IPS-15b (cell line): ENCODE measurements around the gene SPATA2L.

Experiments used
- H3K27me3 ChIP-seq: one replicate; pipeline ENCODE4 v1.6.1; 2013; ENCODE audit warnings: low read length; ENCODE audit not compliant: control insufficient read depth, insufficient read depth
- H3K36me3 ChIP-seq: one replicate; pipeline ENCODE4 v1.6.1; 2013; ENCODE audit warnings: low read length; ENCODE audit not compliant: control insufficient read depth, insufficient read depth
- H3K4me1 ChIP-seq: one replicate; pipeline ENCODE4 v1.6.1; 2013; ENCODE audit warnings: mild to moderate bottlenecking, low read length; ENCODE audit not compliant: control insufficient read depth, insufficient read depth
- H3K4me3 ChIP-seq: one replicate; pipeline ENCODE4 v1.5.1; 2013; ENCODE audit warnings: low read depth, low read length
- H3K9ac ChIP-seq: one replicate; pipeline ENCODE4 v1.6.1; 2013; ENCODE audit warnings: low read depth, mild to moderate bottlenecking, low read length
- H3K9me3 ChIP-seq: one replicate; pipeline ENCODE4 v1.6.1; 2013; ENCODE audit warnings: mild to moderate bottlenecking, low read length; ENCODE audit not compliant: control insufficient read depth, insufficient read depth

SPATA2L gene

DNA sequence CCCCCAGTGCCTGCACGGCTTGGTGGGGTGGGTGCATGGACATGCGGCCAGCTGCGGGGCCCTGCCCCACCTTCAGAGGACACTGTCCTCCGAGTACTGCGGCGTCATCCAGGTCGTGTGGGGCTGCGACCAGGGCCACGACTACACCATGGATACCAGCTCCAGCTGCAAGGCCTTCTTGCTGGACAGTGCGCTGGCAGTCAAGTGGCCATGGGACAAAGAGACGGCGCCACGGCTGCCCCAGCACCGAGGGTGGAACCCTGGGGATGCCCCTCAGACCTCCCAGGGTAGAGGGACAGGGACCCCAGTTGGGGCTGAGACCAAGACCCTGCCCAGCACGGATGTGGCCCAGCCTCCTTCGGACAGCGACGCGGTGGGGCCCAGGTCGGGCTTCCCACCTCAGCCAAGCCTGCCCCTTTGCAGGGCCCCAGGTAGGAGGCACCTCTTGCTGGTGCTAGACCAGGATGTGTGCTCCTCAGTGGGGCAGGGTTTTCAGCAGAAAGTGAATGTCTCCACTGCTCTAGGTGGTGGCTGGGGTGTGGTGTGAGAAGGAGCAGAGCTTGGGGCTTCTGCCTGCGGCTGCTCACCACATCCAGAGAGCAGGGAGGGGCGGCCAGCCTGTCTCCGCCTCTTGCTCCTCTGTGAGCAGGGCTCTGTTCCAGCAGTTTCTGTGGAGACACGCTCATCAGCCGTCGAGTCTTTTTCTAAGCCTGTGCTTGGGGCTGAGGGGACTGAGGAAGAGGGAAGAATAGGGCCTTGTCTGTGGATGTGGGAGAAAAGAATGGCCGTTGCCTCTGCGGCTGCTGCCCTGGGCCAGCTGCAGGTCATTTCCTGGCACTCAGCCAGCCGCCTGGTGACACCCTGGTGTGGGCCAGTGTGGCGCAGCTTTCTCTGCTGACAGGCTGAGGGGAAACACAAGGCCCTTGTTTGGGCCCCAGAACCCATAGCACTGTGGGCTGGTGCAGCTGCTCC, 22.1 kb upstream of the SPATA2L start:
- H3K4me3 ChIP-seq, result peak overlapping the region; percentile 81
- peaks cover 16% of the 10 kb centered on the region for H3K36me3 ChIP-seq
- peaks cover 2% of the 10 kb centered on the region for H3K4me1 ChIP-seq
- H3K9ac ChIP-seq, result no peak overlapping the region
- H3K9me3 ChIP-seq, result no peaks in the 10 kb centered on the region
- peaks cover 18% of the 10 kb centered on the region for H3K27me3 ChIP-seq

DNA sequence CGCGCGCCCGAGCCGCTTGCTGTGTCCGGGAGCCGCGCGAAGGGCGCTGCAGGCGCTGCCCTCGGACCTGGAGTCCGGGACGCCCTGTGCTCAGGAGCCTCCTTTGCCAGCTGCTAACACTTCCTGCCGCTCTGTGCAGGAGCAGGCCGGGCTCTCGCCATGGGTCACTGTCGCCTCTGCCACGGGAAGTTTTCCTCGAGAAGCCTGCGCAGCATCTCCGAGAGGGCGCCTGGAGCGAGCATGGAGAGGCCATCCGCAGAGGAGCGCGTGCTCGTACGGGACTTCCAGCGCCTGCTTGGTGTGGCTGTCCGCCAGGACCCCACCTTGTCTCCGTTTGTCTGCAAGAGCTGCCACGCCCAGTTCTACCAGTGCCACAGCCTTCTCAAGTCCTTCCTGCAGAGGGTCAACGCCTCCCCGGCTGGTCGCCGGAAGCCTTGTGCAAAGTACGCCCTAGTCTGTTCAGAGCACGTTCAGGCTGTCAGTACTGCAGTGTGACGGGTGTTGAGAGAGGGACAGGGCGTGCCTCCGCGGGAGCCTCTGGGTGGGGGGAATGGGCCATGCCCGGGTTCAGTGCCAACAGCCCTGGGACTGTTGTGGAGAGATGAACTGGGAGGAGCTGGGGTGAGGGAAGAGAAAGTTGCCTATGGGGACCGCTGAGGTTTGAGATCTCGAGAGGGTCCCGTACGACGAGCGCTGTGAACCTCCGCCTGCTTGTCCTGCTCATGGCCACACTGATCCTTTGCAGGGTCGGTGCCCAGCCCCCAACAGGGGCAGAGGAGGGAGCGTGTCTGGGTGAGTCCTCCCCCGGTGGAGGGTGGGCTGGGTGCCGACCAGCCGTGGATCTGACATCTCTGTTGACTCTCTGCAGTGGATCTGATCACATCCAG, 21.1 kb upstream of the SPATA2L start:
- peak overlapping the region; percentile 60 for H3K9ac ChIP-seq
- no peaks in the 10 kb centered on the region for H3K9me3 ChIP-seq
- peaks cover 20% of the 10 kb centered on the region for H3K27me3 ChIP-seq
- peak overlapping the region; percentile 81 for H3K4me3 ChIP-seq
- peaks cover 17% of the 10 kb centered on the region for H3K36me3 ChIP-seq
- H3K4me1 ChIP-seq, result peaks cover 2% of the 10 kb centered on the region

DNA sequence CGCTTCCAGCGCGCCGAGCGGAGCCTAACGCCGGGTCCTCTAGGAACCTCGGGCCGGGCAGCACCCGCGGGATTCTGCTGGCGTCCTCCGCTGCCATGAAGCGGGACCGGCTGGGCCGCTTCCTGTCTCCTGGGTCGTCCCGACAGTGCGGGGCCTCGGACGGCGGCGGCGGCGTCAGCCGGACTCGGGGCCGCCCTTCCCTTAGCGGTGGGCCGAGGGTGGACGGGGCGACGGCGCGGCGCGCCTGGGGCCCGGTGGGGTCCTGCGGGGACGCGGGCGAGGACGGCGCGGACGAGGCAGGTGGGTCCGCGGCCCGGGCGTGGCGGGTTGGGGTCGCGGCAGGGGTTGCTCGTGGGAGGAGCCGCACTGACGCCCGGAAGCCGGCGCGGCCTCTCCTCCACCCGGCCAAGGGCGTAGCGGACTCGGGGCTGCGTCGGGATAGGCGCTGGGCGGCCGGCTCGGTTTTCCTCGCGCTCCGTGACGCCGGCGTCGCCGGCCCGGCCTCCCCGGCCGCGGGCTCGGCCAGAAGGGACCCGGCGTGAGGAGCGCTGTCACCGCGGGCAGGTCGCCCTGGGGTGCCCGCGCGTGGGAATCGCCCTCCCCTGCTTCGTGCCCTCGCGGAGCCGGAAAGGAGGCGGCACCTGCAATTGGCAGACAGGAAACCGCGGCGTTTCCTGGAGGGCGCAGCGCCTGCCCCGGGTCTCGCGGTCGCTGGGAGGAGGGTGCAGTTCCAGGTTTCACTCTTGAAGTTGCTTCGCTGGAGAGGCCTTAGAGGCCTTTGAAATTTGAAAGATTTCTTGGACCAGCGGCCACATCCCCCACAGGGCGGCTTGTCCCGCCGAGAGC, 20.3 kb upstream of the SPATA2L start:
- H3K4me1 ChIP-seq, result peaks cover 2% of the 10 kb centered on the region
- H3K9ac ChIP-seq, result peak overlapping the region; percentile 60
- H3K36me3 ChIP-seq, result peaks cover 17% of the 10 kb centered on the region

DNA sequence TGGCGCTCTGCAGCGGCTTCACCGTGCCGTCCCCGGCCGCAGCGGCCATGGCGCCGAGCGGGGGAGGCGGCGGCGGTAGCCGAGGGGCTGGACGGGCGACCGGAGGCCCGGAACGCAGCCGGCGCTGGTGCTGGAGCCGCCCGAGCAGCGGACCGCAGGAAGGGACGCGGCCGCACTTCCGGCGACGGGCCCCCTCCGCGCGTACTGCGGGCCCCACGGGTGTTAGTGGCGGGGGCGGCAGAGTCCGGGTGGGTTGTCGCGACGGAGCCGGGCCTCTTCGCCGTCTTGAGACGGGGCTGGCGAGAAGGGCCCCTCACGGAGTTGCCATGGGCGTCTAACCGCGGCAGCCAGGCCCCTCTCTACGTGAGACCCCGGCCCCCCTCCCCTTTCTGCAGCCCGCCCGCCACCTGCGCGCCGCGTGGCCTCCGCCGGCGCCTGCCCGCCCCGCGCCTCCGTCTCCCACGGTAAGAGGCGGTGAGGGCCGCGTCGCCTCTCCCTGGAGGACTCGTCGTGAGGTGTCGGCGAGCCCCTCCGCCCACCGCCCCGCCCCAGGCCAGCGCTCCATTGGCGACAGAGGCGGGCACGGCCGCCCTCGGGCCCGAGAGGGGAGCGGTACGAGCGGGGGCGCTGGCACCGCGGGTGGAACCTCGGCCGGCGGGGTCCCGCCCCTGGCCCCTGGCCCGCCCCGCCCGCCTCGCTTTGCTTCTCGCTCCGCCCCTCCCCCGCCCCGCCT, 19.5 kb upstream of the SPATA2L start, which contains the start of the genes VPS9D1 and ZNF276:
Gene VPS9D1 (minus strand): TSS at position 86 of the 733 bp plus-strand sequence. CDS start 37 bp downstream, at position 49.
Gene ZNF276 (plus strand): TSS at position 725 of the 733 bp plus-strand sequence. CDS start 104 bp downstream, outside the sequence.
- Histone ChIP-seq H3K27me3 (peaks cover 20% of the 10 kb centered on the region), H3K4me1 (peaks cover 2% of the 10 kb centered on the region)

More for the DNA sequence above, 20.3 kb upstream of the SPATA2L start:
- H3K9me3 ChIP-seq, result no peaks in the 10 kb centered on the region
- H3K27me3 ChIP-seq, result peaks cover 20% of the 10 kb centered on the region
- H3K4me3 ChIP-seq, result peak overlapping the region; percentile 81

DNA sequence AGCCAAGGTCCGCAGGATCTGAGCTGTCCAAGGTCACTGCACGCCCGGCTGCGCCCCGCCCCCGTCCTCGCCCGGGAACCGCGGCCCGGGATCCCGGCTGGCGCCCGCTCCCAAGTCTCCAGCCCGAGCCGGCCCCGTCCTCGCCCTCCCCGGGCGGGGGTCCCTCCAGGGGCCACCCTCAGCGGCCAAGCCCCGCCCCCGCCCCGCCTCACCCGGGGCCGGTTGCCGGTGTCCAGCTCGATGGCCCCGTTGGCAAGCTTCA, 19.0 kb upstream of the SPATA2L start:
- Histone ChIP-seq H3K9ac (peak overlapping the region; percentile 54), H3K4me1 (peaks cover 2% of the 10 kb centered on the region), H3K9me3 (no peaks in the 10 kb centered on the region), H3K4me3 (peak overlapping the region; percentile 81), H3K27me3 (peaks cover 20% of the 10 kb centered on the region), H3K36me3 (peaks cover 17% of the 10 kb centered on the region)

More for the DNA sequence above, 19.5 kb upstream of the SPATA2L start, which contains the start of the genes VPS9D1 and ZNF276:
- peak within 1 kb of the TSS; percentile 81 for H3K4me3 ChIP-seq
- H3K9me3 ChIP-seq, result no peaks in the 10 kb centered on the region
- H3K9ac ChIP-seq, result peak within 1 kb of the TSS; percentile 60
- peaks cover 17% of the 10 kb centered on the region for H3K36me3 ChIP-seq

DNA sequence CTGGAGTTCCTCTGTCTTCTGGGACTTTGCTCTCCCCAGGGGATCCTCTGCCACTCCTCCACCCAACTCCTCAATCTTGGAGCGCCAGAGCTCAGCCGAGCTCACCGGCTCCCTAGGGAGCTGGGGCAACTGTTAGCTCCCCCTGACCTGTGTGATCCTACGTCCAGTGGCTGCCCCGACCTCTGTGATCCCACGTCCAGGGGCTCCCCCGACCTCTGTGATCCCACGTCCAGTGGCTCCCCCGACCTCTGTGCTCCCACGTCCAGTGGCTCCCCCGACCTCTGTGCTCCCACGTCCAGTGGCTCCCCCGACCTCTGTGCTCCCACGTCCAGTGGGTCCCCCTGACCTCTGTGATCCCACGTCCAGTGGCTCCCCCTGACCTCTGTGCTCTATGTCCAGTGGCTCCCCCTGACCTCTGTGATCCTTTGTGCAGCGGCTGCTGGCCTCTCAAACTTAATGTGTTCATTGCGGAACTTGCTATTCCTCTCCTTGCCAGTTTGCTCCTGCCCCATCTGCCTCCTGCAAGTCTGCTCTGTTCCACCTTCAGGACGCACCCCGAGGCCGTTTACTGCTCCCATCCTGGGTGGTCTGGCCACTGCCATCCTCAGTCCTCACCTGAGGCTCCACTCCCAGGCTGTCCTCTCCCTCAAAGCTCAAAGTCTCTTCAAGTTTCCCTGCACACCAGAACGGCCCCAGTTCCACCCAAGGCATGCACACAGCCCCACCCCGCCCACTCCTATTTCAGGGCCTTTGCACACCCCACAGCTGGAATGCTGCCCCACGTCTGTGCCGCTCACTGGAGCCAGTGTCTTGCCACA, 16.4 kb upstream of the SPATA2L start:
- Histone ChIP-seq H3K9me3 (no peaks in the 10 kb centered on the region), H3K36me3 (peaks cover 7% of the 10 kb centered on the region), H3K4me1 (peaks cover 2% of the 10 kb centered on the region), H3K27me3 (peaks cover 19% of the 10 kb centered on the region), H3K9ac (no peak overlapping the region), H3K4me3 (no peak overlapping the region)

DNA sequence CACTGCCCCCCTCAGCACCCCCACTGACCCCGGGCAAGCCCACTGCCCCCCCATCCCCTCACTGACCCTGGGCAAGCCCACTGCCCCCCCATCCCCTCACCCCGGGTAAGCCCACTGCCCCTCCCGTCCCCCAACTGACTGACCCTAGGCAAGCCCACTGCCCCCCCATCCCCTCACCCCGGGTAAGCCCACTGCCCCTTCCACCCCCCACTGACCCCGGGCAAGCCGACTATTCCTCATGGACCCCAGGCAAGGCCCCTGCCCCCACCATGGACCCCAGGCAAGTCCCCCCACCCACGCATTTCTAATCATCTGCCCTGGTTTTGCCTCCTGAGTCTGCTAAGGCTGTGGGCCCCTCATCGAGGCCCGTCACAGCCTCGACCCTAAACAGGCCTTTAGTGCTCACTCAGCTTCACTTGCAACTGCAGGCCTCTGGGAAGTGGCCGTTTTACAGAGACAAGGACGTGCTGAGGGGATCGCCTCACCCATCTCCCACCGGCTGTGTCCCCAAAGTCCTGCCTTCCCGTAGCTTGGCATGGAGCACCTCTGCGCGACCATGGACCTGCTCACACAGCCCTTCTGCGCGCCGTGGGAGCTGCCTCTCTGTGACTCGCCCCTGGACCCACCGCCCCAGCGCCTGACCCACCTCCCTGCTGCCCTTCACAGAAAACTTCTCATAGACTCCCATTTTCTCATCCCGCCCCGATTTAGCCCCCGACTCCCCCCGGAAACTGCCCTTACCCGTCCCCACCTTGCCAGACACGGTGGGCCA, 15.6 kb upstream of the SPATA2L start:
- H3K4me3 ChIP-seq, result no peak overlapping the region
- H3K4me1 ChIP-seq, result no peaks in the 10 kb centered on the region
- H3K9me3 ChIP-seq, result no peaks in the 10 kb centered on the region
- peaks cover 12% of the 10 kb centered on the region for H3K27me3 ChIP-seq
- H3K36me3 ChIP-seq, result peaks cover 7% of the 10 kb centered on the region
- no peak overlapping the region for H3K9ac ChIP-seq

DNA sequence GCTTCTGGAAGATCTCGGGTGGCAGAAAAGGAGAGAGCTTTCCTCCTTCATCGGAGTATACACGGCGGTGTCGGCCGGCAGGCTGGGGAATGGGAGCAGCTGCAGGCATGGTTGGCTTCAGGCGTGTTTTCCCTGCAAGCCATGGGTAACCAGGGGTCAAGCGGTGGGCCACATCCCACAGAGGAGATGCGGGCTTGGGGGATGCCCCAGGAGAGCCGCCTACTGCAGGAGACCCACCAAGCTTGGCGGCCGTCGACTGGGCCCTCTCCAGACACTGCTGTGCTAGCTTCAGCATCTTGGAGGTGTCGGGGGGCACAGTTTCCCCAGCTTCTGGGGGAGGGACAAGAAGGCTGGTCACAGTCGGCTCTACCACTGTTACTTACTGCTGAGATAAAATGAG, 15.0 kb upstream of the SPATA2L start:
- H3K4me1 ChIP-seq, result no peaks in the 10 kb centered on the region
- H3K27me3 ChIP-seq, result peaks cover 12% of the 10 kb centered on the region
- H3K36me3 ChIP-seq, result peaks cover 7% of the 10 kb centered on the region
- H3K4me3 ChIP-seq, result no peak overlapping the region
- H3K9ac ChIP-seq, result no peak overlapping the region
- H3K9me3 ChIP-seq, result no peaks in the 10 kb centered on the region

DNA sequence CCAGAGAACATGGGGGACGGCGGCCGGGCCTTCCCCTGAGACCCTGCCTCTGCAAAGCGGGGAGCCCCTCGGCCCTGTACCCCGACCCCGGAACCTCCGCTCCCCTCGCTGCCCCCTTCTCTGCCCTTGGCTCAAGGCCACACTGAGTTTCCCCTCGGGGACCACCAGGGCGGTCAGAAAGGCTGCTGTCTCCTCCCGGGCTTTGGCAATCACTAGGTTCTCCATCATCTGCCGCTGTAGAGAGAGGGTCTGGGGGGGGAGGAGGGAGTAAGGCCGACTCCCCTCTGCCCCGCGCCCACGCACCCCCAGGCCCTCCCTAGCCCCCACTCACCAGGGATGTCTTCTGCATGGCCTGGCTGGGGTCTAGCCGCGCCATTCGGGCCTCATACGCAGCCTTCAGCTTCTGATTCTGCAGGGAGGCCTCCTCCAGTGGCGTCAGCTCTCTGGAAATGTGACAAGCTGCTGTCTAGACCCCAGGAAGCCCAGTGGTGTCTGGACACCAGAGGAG, 10.8 kb upstream of the SPATA2L start:
- no peaks in the 10 kb centered on the region for H3K27me3 ChIP-seq

More for the DNA sequence above, 10.8 kb upstream of the SPATA2L start:
- Histone ChIP-seq H3K4me1 (peaks cover 2% of the 10 kb centered on the region), H3K4me3 (peak overlapping the region; percentile 69), H3K9ac (peak overlapping the region; percentile 61), H3K36me3 (peaks cover 7% of the 10 kb centered on the region), H3K9me3 (no peaks in the 10 kb centered on the region)
